Ovary (tissue), 9 donors: ENCODE results near the gene POU6F2. TPM values are rescaled to one million over a fixed set of nuclear protein-coding genes. Genes with fewer than 3 reads are reported as not detected.

ENCODE experiments used
- DNase-seq, 5 donors: peaks; one replicate each; pipeline ENCODE4 v3.0.0-alpha.2; 2019 to 2020
- H3K27ac ChIP-seq, 2 donors: fragments of 200-600 bp; one replicate each; pipeline versions ENCODE4 v1.5.1 to v1.8.0; 2019 to 2022
- H3K27me3 ChIP-seq: fragments of 200-600 bp; one replicate; pipeline ENCODE4 v1.8.0; 2022
- H3K36me3 ChIP-seq: fragments of 200-600 bp; sonication (generic); one replicate; pipeline ENCODE4 v1.5.1; 2019
- H3K4me1 ChIP-seq: one replicate; pipeline ENCODE4 v1.8.1; 2013; ENCODE audit warnings: mild to moderate bottlenecking, moderate library complexity; ENCODE audit not compliant: insufficient read depth
- H3K4me3 ChIP-seq: fragments of 200-600 bp; sonication (generic); one replicate; pipeline ENCODE4 v1.5.1; 2017
- H3K9me3 ChIP-seq, 2 donors: fragments of 200-600 bp in 1 of 2; sonication (generic) in 1 of 2; one replicate each; pipeline versions ENCODE4 v1.5.1 to v1.8.1; 2013 to 2019; ENCODE audit warnings: mild to moderate bottlenecking in 1 of 2, moderate library complexity in 1 of 2
- EP300 ChIP-seq: sonication (generic); formaldehyde crosslinking; IDR thresholded peaks from one replicate; pipeline ENCODE4 v1.6.1; 2017; ENCODE audit warnings: antibody characterized with exemption
- POLR2A ChIP-seq: fragments of 450-650 bp; IDR thresholded peaks from one replicate; pipeline ENCODE4 v1.6.1; 2017; ENCODE audit warnings: antibody characterized with exemption, mild to moderate bottlenecking, moderate library complexity
- WGBS, 3 donors: extraction: QIAGEN DNeasy Blood & Tissue Kit in 1 of 3; methylation state at CpG; one replicate each; pipeline versions ENCODE4 v1.1.5 to v1.1.7; 2013 to 2017; 5-methylcytosine and 5-hydroxymethylcytosine counted together
- intact Hi-C, 4 donors: fragments of 100-400 bp; cut with DNase I; formaldehyde crosslinking; loops; one replicate each; pipeline versions ENCODE4 v1.11.0 to v1.15.1; 2022 to 2023
- polyA plus RNA-seq, 2 donors: library from polyadenylated mRNA; stranded (reverse); fragments of 200-250 nt in 1 of 2; fragments of 350-450 nt in 1 of 2; fragmentation: Illumina TruSeq in 1 of 2; extraction: RNeasy Lipid Tissue Mini Kit (QIAGEN cat#74804) in 1 of 2; gene quantifications; one replicate each; pipeline ENCODE4 v1.2.3, GENCODE V29; 2013 to 2014
- total RNA-seq, 7 donors: library from RNA; depleted of rRNA in 2 of 7; stranded (reverse); fragments of >200 nt in 2 of 7; fragmentation: NEBNext Ultra II Directional in 3 of 7; extraction: Animal tissue kit (Norgen Biotek cat#: 25700) in 3 of 7; gene quantifications; one replicate each; pipeline versions ENCODE4 v1.1.0 to v1.2.4, GENCODE V29; 2016 to 2023
- TF ChIP-seq, protein P1 (sequence below), 3 donors: fragments of 450-650 bp in 2 of 3; fragments of 200-600 bp in 1 of 3; IDR thresholded peaks; one replicate each; pipeline versions ENCODE4 v1.5.1 to v1.8.0; 2016 to 2022; ENCODE audit warnings: antibody characterized with exemption in 3 of 3, mild to moderate bottlenecking in 1 of 3
- donor health status: DM: no; HTN: no; CAD: no; lungs with moderate emphysema.
- donor health status: DM: no; HTN: no; CAD: no.
- donor health status: Bipolar disorder and iron deficiency.
- donor health status: DM: yes; HTN: yes; CAD: no.
- donor health status: DM: no; HTN: no; CAD: no.
- donor health status: DM: yes; HTN: yes; CAD: no.

The POU6F2 gene
- total and polyA plus RNA-seq, 9 donors = 0.17 to 2.0 (median 0.61) TPM

DNA sequence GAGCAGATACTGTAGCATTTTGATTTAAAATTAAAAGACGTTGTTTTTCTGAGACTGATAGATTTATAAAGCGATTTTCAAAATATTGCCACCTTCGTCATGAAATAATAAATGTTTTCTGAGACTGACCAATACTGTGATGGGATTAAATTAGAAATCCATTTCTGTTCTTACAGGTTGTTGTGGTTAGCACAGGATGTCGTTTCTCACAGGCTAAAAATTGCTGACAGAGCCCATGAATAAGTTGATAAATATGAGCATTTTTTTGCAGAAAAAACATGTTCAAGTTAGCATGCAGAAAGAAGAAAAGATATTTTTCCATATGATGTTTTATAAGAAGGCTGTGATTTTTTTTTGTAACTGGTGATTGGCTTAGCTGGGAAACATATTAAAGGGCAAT lies 66.8 kb downstream of the POU6F2 start:
- Histone ChIP-seq H3K4me1 (no peaks in the 10 kb centered on the region), H3K27ac (no peak overlapping the region), H3K4me3 (no peak overlapping the region), H3K27me3 (no peaks in the 10 kb centered on the region), H3K36me3 (no peaks in the 10 kb centered on the region), H3K9me3 (no peaks in the 10 kb centered on the region)
- TF ChIP-seq EP300 = no peak
- TF ChIP-seq POLR2A = no peak
- TF ChIP-seq, protein P1, sequence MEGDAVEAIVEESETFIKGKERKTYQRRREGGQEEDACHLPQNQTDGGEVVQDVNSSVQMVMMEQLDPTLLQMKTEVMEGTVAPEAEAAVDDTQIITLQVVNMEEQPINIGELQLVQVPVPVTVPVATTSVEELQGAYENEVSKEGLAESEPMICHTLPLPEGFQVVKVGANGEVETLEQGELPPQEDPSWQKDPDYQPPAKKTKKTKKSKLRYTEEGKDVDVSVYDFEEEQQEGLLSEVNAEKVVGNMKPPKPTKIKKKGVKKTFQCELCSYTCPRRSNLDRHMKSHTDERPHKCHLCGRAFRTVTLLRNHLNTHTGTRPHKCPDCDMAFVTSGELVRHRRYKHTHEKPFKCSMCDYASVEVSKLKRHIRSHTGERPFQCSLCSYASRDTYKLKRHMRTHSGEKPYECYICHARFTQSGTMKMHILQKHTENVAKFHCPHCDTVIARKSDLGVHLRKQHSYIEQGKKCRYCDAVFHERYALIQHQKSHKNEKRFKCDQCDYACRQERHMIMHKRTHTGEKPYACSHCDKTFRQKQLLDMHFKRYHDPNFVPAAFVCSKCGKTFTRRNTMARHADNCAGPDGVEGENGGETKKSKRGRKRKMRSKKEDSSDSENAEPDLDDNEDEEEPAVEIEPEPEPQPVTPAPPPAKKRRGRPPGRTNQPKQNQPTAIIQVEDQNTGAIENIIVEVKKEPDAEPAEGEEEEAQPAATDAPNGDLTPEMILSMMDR (IDR thresholded peaks at IDR 0.05) = no peak
- no peak for DNase-seq
- 52 to 57% (median 53%) methylated on average over 4 of the region's 4 CpGs for WGBS, 3 donors
- intact Hi-C loops = no loop called here

DNA sequence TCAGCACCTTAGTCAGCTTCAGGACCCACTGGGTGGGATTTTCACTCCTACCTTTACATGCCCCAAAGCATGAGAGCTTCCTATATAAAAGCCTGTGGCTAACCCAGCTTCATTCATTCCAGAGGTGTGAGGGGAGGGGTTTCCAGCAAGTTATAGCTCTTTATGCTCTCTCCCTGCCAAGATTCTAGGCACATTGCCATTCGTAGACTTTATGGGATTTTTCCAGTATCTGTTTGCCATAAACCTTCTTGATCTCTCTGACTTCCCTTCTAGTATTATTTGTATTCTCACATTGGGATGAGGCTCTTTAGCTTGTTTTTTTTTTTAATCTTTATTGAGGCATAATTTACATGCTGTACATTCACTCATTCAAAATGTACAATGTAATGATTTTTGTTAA lies 67.5 kb downstream of the POU6F2 start:
- Histone ChIP-seq H3K4me1 (no peaks in the 10 kb centered on the region), H3K27me3 (no peaks in the 10 kb centered on the region), H3K36me3 (no peaks in the 10 kb centered on the region), H3K4me3 (no peak overlapping the region), H3K9me3 (no peaks in the 10 kb centered on the region), H3K27ac (no peak overlapping the region)
- intact Hi-C loops = no loop called here
- TF ChIP-seq EP300 (no peak), POLR2A (no peak)
- TF ChIP-seq, protein P1 (IDR thresholded peaks at IDR 0.05) = no peak
- no peak for DNase-seq
- WGBS, 3 donors = 38 to 50% (median 44%) methylated on average over 1 of the region's 1 CpG

DNA sequence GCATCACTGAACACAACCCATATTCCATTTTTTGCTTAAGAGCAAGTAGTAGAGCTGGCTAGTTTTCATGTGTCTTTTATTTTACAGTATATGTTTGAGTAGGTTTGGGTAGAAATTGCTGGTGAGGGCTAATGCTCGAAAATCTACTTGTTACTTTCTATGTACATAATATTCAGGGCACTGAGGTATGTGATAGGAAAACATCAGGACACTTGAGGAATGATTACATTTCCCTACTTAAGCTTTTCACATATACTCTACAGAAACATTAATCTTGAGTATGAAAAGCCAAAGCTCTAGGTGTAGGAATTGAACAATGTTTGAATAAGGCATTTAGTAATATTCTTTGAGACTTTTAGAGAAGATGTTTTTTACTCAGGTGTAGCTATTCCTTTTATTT lies 73.6 kb downstream of the POU6F2 start:
- Histone ChIP-seq H3K4me1 (no peaks in the 10 kb centered on the region), H3K9me3 (no peaks in the 10 kb centered on the region), H3K27ac (no peak overlapping the region), H3K4me3 (no peak overlapping the region), H3K27me3 (no peaks in the 10 kb centered on the region), H3K36me3 (no peaks in the 10 kb centered on the region)
- no peak for DNase-seq
- intact Hi-C loops = no loop called here
- 88 to 93% (median 91%) methylated on average over 1 of the region's 1 CpG for WGBS, 3 donors
- TF ChIP-seq EP300 = no peak
- no peak for TF ChIP-seq POLR2A
- TF ChIP-seq, protein P1 (IDR thresholded peaks at IDR 0.05) = no peak

DNA sequence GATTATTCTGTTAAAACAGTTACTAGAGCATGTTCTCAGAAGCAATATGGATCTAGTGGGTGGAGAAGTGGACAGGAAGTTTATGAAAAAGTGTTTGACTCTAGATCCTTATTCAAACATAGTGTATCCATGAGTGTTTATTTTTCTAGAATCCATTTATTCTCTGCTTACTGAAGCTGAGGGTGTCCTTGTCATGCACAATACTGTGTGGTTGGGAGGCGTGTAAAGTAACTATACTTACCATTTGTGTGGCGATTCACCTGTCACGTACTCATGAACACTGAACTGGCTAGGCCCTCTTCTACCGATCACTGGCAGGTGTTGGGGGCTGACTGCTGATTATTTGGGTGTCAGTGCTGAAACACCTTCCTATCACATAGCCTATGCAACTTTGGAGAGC lies 74.0 kb downstream of the POU6F2 start:
- no peaks in the 10 kb centered on the region for H3K4me1 ChIP-seq
- no peak overlapping the region for H3K27ac ChIP-seq
- intact Hi-C loops = no loop called here
- no peaks in the 10 kb centered on the region for H3K9me3 ChIP-seq
- H3K36me3 ChIP-seq = no peaks in the 10 kb centered on the region
- no peak for TF ChIP-seq POLR2A
- TF ChIP-seq EP300 = no peak
- TF ChIP-seq, protein P1 (IDR thresholded peaks at IDR 0.05) = no peak
- DNase-seq = no peak
- H3K27me3 ChIP-seq = no peaks in the 10 kb centered on the region
- no peak overlapping the region for H3K4me3 ChIP-seq
- 94 to 98% (median 97%) methylated on average over 4 of the region's 4 CpGs for WGBS, 3 donors

DNA sequence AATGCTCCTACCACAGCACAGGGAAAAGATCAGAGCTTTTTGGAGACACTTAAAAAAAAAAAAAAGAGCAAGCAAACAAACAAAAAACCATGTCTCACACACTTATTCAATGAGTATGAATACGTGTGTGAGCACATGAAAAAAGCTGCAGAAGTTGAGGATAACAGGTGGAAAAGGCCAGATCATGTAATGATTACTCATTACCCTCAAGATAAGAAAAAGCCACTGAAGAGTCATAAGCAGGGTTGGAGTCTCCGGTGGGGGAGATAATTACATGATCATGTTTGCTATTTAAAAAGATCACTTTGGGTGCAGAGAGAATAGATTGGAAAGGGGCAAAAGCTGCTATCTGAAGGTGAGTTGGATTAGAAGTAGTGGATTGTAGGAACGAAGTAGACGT lies 77.0 kb downstream of the POU6F2 start:
- WGBS, 3 donors = 33 to 39% (median 35%) methylated on average over 4 of the region's 4 CpGs
- no peaks in the 10 kb centered on the region for H3K27me3 ChIP-seq
- TF ChIP-seq POLR2A = no peak
- TF ChIP-seq EP300 = no peak
- TF ChIP-seq, protein P1 (IDR thresholded peaks at IDR 0.05) = no peak
- no peak overlapping the region for H3K4me3 ChIP-seq
- no peaks in the 10 kb centered on the region for H3K4me1 ChIP-seq
- intact Hi-C loops = no loop called here
- no peak for DNase-seq
- H3K27ac ChIP-seq = no peak overlapping the region
- H3K9me3 ChIP-seq = no peaks in the 10 kb centered on the region
- H3K36me3 ChIP-seq = no peaks in the 10 kb centered on the region
